Erythroblast (primary cell): ENCODE data around the gene PBX1.

Experiments used
- DNase-seq, 2 experiments: peaks; one replicate each; lab custom pipeline; 2025; lab: John Stamatoyannopoulos, UW
- GATA1 ChIP-seq: IDR thresholded peaks from 2 replicates; pipeline ENCODE4 v1.6.1; 2011; ENCODE audit warnings: low read depth, mild to moderate bottlenecking, control low read depth, low read length, moderate library complexity
- POLR2A ChIP-seq: IDR thresholded peaks from 2 replicates; pipeline ENCODE4 v1.6.1; 2011; ENCODE audit warnings: mild to moderate bottlenecking, low read length

PBX1 gene

GRCh38 chr1:164625004-164625617 is 66.1 kb downstream of the PBX1 start:
- DNase-seq, result peak in 1 of 2 experiments; percentile 6
- no peak for TF ChIP-seq GATA1
- TF ChIP-seq POLR2A, result no peak

GRCh38 chr1:164628772-164629171 is 69.8 kb downstream of the PBX1 start:
- no peak for DNase-seq
- TF ChIP-seq GATA1 (no peak), POLR2A (no peak)

GRCh38 chr1:164629971-164630370 is 71.0 kb downstream of the PBX1 start:
- no peak for DNase-seq
- TF ChIP-seq GATA1 (no peak), POLR2A (no peak)

GRCh38 chr1:164630626-164631396 is 71.8 kb downstream of the PBX1 start:
- DNase-seq, result peak in 1 of 2 experiments; percentile 32
- TF ChIP-seq POLR2A, result no peak
- TF ChIP-seq GATA1, result no peak

- DNase-seq, result no peak
- TF ChIP-seq GATA1 (no peak), POLR2A (no peak)
Observed at GRCh38 chr1:164631751-164632150, 72.8 kb downstream of the PBX1 start.

GRCh38 chr1:164633997-164634396 is 75.0 kb downstream of the PBX1 start:
- no peak for TF ChIP-seq POLR2A
- TF ChIP-seq GATA1, result no peak
- no peak for DNase-seq

- TF ChIP-seq GATA1, result no peak
- no peak for TF ChIP-seq POLR2A
- DNase-seq, result no peak
Observed at GRCh38 chr1:164635059-164635802, 76.2 kb downstream of the PBX1 start.

GRCh38 chr1:164635803-164636731 is 77.1 kb downstream of the PBX1 start:
- TF ChIP-seq POLR2A (no peak), GATA1 (no peak)
- DNase-seq, result no peak

GRCh38 chr1:164636757-164637156 is 77.8 kb downstream of the PBX1 start:
- no peak for TF ChIP-seq GATA1
- TF ChIP-seq POLR2A, result no peak
- DNase-seq, result no peak

- DNase-seq, result no peak
- TF ChIP-seq POLR2A, result no peak
- no peak for TF ChIP-seq GATA1
Observed at GRCh38 chr1:164637461-164638375, 78.7 kb downstream of the PBX1 start.

GRCh38 chr1:164638492-164639202 is 79.7 kb downstream of the PBX1 start:
- TF ChIP-seq GATA1 (no peak), POLR2A (no peak)
- no peak for DNase-seq
